B cell (primary cell): ENCODE data around the gene SMURF1. TPM values are rescaled to one million over a fixed set of nuclear protein-coding genes. Genes with fewer than 3 reads are reported as not detected.

Source experiments
- ATAC-seq: fragments of 200-7000 bp; cut with Tn5 transposase; one replicate; pipeline ENCODE4 v1.10.0; 2021; ENCODE audit warnings: low read depth, mild to moderate bottlenecking, moderate number of reproducible peaks, moderate library complexity
- CTCF ChIA-PET: fragments of 350-600 bp; sonication (Branson Sonifier 250); formaldehyde crosslinking; loops from one replicate; lab custom pipeline; 2021; ENCODE audit warnings: antibody characterized with exemption, inconsistent platforms; lab: Charles Lee
- POLR2A ChIA-PET: fragments of 350-600 bp; sonication (Branson Sonifier 250); formaldehyde crosslinking; loops from one replicate; lab custom pipeline; 2021; ENCODE audit warnings: antibody characterized with exemption; lab: Charles Lee
- DNase-seq: peaks from one replicate; pipeline ENCODE4 v3.0.0; 2013
- H2AFZ ChIP-seq: 2 replicates; pipeline ENCODE4 v1.6.1; 2012; ENCODE audit warnings: mild to moderate bottlenecking, low read depth, low read length; ENCODE audit not compliant: insufficient read depth, poor library complexity, severe bottlenecking
- H3K27ac ChIP-seq, 2 donors: 1 replicate in 1 of 2; 2 replicates in 1 of 2; pipeline ENCODE4 v1.5.1; 2012 to 2013; ENCODE audit warnings: low read length in 2 of 2, mild to moderate bottlenecking in 2 of 2, moderate library complexity in 1 of 2
- H3K27me3 ChIP-seq, 4 experiments: fragments of 200-600 bp in 1 of 4; sonication (generic) in 1 of 4; replicated peaks in 1 of 4; 1 replicate in 2 of 4; 2 replicates in 2 of 4; pipeline versions ENCODE4 v1.6.1 to v1.7.0; 2013 to 2016; ENCODE audit warnings: low read length in 3 of 4, mild to moderate bottlenecking in 2 of 4, mixed read lengths in 1 of 4, moderate library complexity in 1 of 4; ENCODE audit not compliant: insufficient read depth in 4 of 4, control insufficient read depth in 3 of 4; ENCODE audit errors: control extremely low read depth in 1 of 4
- H3K36me3 ChIP-seq, 2 experiments: replicated peaks in 1 of 2; 1 replicate in 1 of 2; 2 replicates in 1 of 2; pipeline versions ENCODE4 v1.6.1 to v1.7.1; 2013; ENCODE audit warnings: low read length in 1 of 2; ENCODE audit not compliant: insufficient read depth in 2 of 2, control insufficient read depth in 1 of 2; ENCODE audit errors: control extremely low read depth in 1 of 2, extremely low read depth in 1 of 2
- H3K4me1 ChIP-seq, 2 donors: fragments of 200-600 bp in 1 of 2; sonication (generic) in 1 of 2; 1 replicate in 1 of 2; 2 replicates in 1 of 2; pipeline versions ENCODE4 v1.5.1 to v1.6.1; 2013 to 2017; ENCODE audit warnings: low read length in 2 of 2; ENCODE audit not compliant: control insufficient read depth in 2 of 2, insufficient read depth in 2 of 2
- H3K4me2 ChIP-seq: replicated peaks from 2 replicates; pipeline ENCODE3; 2012; ENCODE audit warnings: mild to moderate bottlenecking, low read depth, low read length; ENCODE audit not compliant: poor library complexity, severe bottlenecking
- H3K4me3 ChIP-seq, 5 experiments: fragments of 200-600 bp in 1 of 5; sonication (generic) in 1 of 5; 1 replicate in 3 of 5; 2 replicates in 2 of 5; pipeline versions ENCODE4 v1.5.1 to v1.7.0; 2011 to 2016; ENCODE audit warnings: low read length in 4 of 5, mild to moderate bottlenecking in 4 of 5, low read depth in 2 of 5, control low read depth in 1 of 5, moderate library complexity in 1 of 5; ENCODE audit not compliant: insufficient read depth in 1 of 5; ENCODE audit errors: control extremely low read depth in 1 of 5, extremely low read depth in 1 of 5
- H3K79me2 ChIP-seq: fragments of 200-600 bp; sonication (generic); one replicate; pipeline ENCODE4 v1.6.0; 2016; ENCODE audit warnings: low read length; ENCODE audit not compliant: control insufficient read depth, insufficient read depth
- H3K9ac ChIP-seq: fragments of 200-600 bp; sonication (generic); 2 replicates; pipeline ENCODE4 v1.6.1; 2017; ENCODE audit warnings: mild to moderate bottlenecking, low read length, moderate library complexity
- H3K9me3 ChIP-seq, 3 donors: one replicate each; pipeline versions ENCODE4 v1.6.1 to v1.7.1; 2013; ENCODE audit warnings: low read length in 2 of 3; ENCODE audit not compliant: control insufficient read depth in 2 of 3, insufficient read depth in 1 of 3; ENCODE audit errors: control extremely low read depth in 1 of 3
- H4K20me1 ChIP-seq: 2 replicates; pipeline ENCODE4 v1.6.0; 2012; ENCODE audit warnings: mild to moderate bottlenecking, low read length; ENCODE audit not compliant: insufficient read depth, control insufficient read depth, poor library complexity, severe bottlenecking
- H3K27ac Mint-ChIP-seq: one replicate; pipeline ENCODE4 v1.8.0; 2021; ENCODE audit warnings: mixed read lengths
- H3K27me3 Mint-ChIP-seq: one replicate; pipeline ENCODE4 v1.8.0; 2021; ENCODE audit warnings: mixed read lengths
- H3K4me1 Mint-ChIP-seq: one replicate; pipeline ENCODE4 v1.8.0; 2021; ENCODE audit warnings: mixed read lengths
- H3K4me3 Mint-ChIP-seq: one replicate; pipeline ENCODE4 v1.8.0; 2021; ENCODE audit warnings: mixed read lengths
- H3K9me3 Mint-ChIP-seq: one replicate; pipeline ENCODE4 v1.8.0; 2022; ENCODE audit warnings: mixed read lengths; ENCODE audit not compliant: insufficient read depth
- EZH2 ChIP-seq: IDR thresholded peaks from 2 replicates; pipeline ENCODE4 v1.6.1; 2012; ENCODE audit warnings: borderline replicate concordance, low read depth, mild to moderate bottlenecking, moderate library complexity, low read length; ENCODE audit not compliant: insufficient read depth, poor library complexity, severe bottlenecking
- WGBS: methylation state at CpG from one replicate; pipeline ENCODE4 v1.1.5; 2013; ENCODE audit warnings: missing lambda C conversion rate; ENCODE audit not compliant: insufficient coverage; 5-methylcytosine and 5-hydroxymethylcytosine counted together
- intact Hi-C: fragments of 100-400 bp; cut with micrococcal nuclease; formaldehyde crosslinking; loops from one replicate; pipeline ENCODE4 v1.10.0; 2022
- polyA plus RNA-seq: library from polyadenylated mRNA; depleted of rRNA; stranded (reverse); fragments of >200 nt; gene quantifications from 2 replicates; pipeline ENCODE4 v1.2.3, GENCODE V29; 2012
- total RNA-seq, 2 donors: library from RNA; stranded (reverse); fragments of 120-200 nt in 1 of 2; gene quantifications; 1 replicate in 1 of 2; 2 replicates in 1 of 2; pipeline versions ENCODE4 v1.2.3 to v1.2.4, GENCODE V29; 2013 to 2022
- TF ChIP-seq, protein P1 (sequence below): fragments of 200-600 bp; IDR thresholded peaks from one replicate; pipeline ENCODE4 v1.8.0; 2022; ENCODE audit warnings: antibody characterized with exemption, mild to moderate bottlenecking

The SMURF1 gene
- total and polyA plus RNA-seq, 2 donors (not counting 1 experiment from before 2014, with no cell fraction given) = 7.5 to 28.6 TPM

GRCh38 chr7:99189222-99189621, 45.3 kb upstream of the SMURF1 start:
- Histone ChIP-seq H2AFZ (no peak overlapping the region), H3K36me3 (no peaks in the 10 kb centered on the region), H3K27me3 (peaks cover 0 to 7% (median 0%) of the 10 kb centered on the region in 4 experiments), H3K79me2 (no peaks in the 10 kb centered on the region), H3K27ac (no peak overlapping the region), H3K9ac (no peak overlapping the region), H4K20me1 (no peaks in the 10 kb centered on the region), H3K4me2 (no peak overlapping the region), H3K9me3 (peaks cover 0 to 3% (median 0%) of the 10 kb centered on the region in 3 donors), H3K4me3 (no peak overlapping the region), H3K4me1 (no peaks in the 10 kb centered on the region)
- WGBS = 89% methylated on average over 1 of the region's 1 CpG
- intact Hi-C loops = no loop called here
- no peak overlapping the region for H3K27ac Mint-ChIP-seq
- H3K4me3 Mint-ChIP-seq = no peak overlapping the region
- ATAC-seq (no peak), DNase-seq (no peak)
- H3K9me3 Mint-ChIP-seq = peaks cover 4% of the 10 kb centered on the region
- POLR2A ChIA-PET = no interaction called here
- H3K27me3 Mint-ChIP-seq = peaks cover 20% of the 10 kb centered on the region
- TF ChIP-seq, protein P1, sequence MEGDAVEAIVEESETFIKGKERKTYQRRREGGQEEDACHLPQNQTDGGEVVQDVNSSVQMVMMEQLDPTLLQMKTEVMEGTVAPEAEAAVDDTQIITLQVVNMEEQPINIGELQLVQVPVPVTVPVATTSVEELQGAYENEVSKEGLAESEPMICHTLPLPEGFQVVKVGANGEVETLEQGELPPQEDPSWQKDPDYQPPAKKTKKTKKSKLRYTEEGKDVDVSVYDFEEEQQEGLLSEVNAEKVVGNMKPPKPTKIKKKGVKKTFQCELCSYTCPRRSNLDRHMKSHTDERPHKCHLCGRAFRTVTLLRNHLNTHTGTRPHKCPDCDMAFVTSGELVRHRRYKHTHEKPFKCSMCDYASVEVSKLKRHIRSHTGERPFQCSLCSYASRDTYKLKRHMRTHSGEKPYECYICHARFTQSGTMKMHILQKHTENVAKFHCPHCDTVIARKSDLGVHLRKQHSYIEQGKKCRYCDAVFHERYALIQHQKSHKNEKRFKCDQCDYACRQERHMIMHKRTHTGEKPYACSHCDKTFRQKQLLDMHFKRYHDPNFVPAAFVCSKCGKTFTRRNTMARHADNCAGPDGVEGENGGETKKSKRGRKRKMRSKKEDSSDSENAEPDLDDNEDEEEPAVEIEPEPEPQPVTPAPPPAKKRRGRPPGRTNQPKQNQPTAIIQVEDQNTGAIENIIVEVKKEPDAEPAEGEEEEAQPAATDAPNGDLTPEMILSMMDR = no peak
- TF ChIP-seq EZH2 = no peak
- CTCF ChIA-PET = no interaction called here
- no peaks in the 10 kb centered on the region for H3K4me1 Mint-ChIP-seq

DNA sequence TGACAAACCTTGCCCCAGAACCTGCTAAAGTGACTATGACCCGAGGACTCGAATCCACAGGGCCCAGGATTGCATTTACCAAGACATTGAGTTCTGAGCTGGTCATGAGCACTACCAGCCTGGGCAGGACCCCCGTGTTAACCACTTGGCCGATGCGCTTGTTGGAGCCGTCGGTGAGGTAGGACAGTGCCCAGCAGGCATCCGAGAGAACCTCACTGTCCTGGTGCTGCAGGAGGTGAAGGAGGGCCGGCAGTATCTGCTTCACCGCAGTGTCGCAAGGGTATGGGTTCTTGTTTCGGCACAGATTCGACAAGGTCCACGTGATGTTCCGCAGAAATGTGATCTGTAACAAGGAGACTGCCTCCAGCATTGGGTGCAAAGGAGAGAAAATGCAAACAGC, 44.3 kb upstream of the SMURF1 start:
- CTCF ChIA-PET = no interaction called here

More for the DNA sequence above, 44.3 kb upstream of the SMURF1 start:
- Histone ChIP-seq H3K27ac (no peak overlapping the region), H3K79me2 (no peaks in the 10 kb centered on the region), H3K4me3 (no peak overlapping the region), H3K4me1 (no peaks in the 10 kb centered on the region), H2AFZ (no peak overlapping the region), H4K20me1 (no peaks in the 10 kb centered on the region), H3K4me2 (no peak overlapping the region), H3K9me3 (peaks cover 0 to 3% (median 0%) of the 10 kb centered on the region in 3 donors), H3K27me3 (peaks cover 0 to 5% (median 0%) of the 10 kb centered on the region in 4 experiments), H3K9ac (no peak overlapping the region), H3K36me3 (no peaks in the 10 kb centered on the region)
- Mint-ChIP-seq H3K4me1 (no peaks in the 10 kb centered on the region), H3K27ac (no peak overlapping the region), H3K4me3 (no peak overlapping the region), H3K27me3 (peaks cover 16% of the 10 kb centered on the region), H3K9me3 (peaks cover 4% of the 10 kb centered on the region)
- POLR2A ChIA-PET = no interaction called here
- no peak for TF ChIP-seq EZH2
- TF ChIP-seq, protein P1 = no peak
- WGBS = 95% methylated on average over 15 of the region's 15 CpGs
- intact Hi-C loops = no loop called here
- ATAC-seq (no peak), DNase-seq (no peak)
